ENCODE results near the gene TMEM204.
"Not testable (repeated sequence)": the region's sequence is repeated elsewhere in the genome, so short reads cannot be mapped to it uniquely, and the experiment has no call there.

TMEM204 gene

DNA sequence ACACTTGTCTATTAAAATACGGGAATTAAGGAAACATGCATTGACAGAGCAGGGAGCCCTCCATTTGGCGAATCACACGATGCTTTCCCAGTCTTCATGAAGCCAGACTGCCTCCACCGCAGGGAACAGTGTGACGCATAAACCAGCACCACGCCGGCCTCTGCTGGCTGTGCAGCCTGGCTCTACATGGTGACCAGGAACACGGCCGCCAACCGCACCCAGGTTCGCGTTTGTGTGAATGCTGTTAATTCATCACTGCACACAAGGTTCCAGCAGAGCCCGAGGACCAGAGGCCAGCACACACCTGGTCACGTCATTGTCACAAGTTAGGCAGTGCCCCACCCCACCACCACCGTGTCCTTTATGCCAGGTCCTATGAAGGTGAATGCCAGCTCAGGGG is 26.7 kb downstream of the TMEM204 start:
- no peak for DNase-seq

DNA sequence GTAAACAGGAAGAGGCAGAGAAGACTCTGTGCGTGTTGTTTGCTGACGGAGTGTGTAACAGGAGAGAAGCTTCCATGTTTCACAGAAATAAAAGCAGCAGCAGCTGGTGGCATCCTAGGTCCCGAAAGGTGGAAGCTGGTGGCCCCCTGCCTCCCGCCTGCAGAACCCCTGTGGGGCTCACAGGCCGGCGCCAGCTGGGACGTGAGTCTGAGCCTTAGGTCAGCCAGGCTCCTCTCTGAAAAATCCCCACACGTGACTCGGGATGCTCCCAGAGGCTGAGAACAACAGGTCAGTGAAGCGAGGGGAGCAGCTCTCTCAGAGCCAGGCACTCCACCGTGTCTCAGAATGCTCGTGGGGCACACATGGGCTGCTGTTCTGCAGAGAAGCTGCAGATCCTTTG is 27.4 kb downstream of the TMEM204 start:
- DNase-seq: no peak

DNA sequence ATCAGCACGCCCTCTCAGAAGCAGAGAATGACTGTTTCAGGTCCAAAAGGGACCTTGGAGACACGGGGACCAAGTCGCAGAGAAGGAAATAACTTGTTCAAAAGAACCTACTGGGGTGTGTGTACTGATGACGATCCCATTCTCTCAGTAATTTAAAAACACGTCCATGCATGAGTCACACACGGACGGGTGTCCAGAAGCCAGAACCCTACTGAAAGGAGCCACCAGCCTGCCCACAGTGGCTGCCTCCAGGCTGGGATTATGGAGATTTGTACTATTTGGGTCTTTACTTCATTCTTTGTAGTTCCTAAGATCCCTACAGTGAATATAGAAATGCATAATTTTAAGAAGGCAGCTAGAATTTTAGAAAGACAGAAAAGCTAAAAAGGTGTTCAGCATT is 27.8 kb downstream of the TMEM204 start:
- no peak for DNase-seq

DNA sequence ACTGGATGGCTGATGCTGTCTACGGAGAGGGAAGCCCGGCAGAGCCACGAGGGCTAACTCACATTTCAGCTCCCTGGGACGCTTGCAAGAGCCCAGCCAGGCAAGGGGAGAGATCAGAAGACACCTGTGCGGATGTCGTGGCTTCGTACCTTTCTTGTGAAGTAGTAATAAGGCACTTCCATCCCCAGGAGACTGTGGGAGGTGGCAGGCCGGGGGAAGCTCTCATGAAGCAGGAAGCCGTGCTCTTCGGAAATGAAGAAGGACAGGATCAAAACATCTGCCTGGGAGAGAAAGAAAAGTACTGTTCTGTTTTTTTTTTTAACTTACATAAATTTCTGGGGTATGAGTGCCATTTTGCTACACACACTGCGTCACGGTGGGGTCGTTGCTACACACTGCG is 28.4 kb downstream of the TMEM204 start:
- DNase-seq: no peak

DNA sequence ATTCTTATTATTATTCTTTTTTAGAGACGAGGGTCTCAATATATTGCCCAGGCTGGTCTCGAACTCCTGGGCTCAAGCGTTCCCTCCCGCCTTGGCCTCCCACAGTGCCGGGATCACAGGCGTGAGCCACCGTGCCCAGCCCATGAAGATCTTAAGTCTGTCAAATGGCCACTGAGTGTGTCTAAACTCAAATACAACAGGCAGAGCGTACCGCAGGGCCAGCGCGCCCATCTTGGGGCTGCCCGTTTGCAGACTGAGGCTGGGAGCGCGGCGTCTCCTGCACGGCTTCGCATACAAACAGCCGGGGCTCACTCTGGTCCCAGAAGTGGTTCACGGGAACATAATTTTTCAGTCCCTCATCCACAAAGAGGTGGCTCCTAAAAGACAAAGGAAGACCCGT is 30.3 kb downstream of the TMEM204 start:
- no peak for DNase-seq

DNA sequence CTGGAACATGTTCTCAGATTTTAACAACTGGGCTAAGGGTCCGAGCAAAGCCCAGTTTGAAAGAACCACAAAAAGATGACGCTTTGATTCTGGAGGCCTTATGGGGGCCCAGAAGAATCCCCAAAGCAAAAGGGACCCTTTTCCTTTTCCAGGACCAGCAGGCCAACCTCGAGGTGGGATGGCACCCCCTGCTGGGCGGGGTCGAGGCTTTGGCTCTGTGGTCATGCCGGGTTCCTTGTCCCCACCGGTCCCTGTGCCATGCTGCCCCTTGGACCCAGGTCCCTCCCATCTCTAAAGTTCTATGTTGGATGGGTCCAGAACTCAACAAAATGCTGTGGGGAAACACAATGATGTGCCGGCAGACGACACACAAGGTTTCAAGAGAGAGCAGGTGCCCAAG is 30.9 kb downstream of the TMEM204 start:
- DNase-seq: peak; percentile 5

DNA sequence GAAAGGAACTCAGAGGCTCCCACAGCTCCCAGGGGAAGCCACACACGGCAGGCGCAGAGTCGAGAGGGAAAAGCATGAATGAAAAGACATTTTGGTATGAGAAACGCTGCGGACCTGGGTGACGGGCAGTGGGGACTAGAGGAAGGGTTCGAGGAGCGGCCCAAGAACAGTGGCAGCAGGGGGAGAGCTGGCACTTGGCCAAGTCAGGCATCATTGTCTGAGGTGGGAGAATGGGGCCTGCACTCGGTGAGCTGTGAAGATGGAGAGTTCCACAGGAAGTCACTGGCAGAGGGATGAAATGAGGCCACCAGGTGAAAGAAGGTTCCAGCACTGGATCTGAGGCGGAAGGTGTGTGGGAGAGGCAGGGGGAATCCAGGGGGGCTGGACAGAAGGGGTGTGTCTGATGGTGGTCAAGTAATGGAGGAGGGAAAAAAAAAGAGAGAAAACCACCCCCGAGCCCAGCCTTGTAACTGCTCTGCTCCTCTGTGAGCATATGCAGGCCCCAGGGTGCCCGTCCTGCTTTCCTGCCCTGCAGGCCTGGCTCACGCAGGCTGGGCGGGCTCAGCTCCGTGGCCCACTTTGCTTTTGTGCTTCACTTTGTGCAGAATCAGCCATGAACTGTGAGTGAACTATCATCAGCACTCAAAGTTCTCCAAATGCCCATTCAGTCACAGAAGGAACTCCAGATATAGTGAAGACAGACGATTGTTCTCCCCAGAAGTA is 31.8 kb downstream of the TMEM204 start:
- DNase-seq: no peak

DNA sequence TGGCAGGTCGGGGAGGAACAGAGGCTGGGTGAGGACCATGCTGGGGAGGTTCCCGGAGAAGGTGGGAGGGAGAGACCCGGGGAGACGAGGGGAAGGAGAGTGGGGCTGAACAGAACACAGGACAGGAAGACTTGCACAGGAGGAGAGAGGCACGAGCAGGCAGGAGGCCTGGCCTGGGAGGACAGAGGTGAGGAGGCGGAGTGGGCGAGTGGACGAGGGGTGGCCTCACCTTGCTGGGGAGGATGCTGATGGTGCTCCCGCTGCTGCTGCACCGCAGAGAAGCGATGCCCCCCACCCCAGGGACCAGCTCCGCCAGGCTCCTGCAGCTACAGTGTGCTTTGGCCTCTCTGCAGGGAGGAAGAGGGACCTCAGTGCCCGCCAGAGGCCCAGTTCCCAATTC is 34.5 kb downstream of the TMEM204 start:
- DNase-seq: no peak

DNA sequence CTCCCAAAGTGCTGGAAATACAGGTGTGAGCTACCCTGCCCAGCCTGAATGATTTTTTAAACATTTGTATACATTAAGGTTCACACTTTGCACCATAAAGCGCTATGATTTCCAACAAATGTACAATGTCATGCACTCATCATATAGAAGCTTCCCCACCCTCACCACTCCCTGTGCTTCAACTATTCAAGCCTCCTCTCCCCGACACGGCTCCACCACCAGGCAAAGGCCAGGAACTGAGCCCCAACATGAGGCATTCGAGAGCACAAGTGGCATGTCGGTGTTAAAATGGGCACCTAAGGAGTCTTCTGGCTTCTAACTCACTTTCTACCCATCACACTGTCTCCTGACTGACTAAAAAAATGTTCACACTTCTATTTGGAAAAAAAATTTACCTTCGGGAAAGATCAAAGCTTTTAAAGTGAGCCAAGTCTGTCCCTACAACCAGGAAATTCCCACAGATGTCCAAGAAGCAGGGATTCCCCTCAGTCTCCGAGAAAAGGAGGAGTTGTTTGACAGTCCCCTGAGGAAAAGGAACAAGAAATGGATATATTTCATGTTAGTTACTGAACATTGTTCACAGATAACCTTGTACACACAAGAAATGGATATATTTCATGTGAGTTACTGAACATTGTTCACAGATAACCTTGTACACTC is 37.7 kb downstream of the TMEM204 start:
- peak; percentile 4 for DNase-seq

DNA sequence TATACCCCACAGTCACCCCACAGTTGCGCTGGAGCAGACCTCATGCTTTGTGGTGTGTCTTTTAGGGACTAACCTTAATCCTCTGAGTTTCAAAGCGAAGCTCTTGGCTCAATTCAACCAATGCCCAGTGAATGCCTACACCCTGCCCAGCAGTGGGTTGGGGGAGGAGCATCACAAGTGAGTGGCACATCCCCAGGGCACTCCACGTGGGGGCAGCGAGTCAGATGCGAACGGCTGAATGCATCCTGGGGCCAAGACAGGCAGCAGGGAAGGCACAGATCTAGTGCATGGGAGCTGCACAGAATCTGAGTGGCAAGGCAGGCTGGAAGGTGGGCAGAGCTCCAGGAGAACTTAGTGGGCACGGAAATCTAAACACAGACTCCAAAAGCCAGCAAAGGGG is 39.2 kb downstream of the TMEM204 start:
- DNase-seq: no peak

DNA sequence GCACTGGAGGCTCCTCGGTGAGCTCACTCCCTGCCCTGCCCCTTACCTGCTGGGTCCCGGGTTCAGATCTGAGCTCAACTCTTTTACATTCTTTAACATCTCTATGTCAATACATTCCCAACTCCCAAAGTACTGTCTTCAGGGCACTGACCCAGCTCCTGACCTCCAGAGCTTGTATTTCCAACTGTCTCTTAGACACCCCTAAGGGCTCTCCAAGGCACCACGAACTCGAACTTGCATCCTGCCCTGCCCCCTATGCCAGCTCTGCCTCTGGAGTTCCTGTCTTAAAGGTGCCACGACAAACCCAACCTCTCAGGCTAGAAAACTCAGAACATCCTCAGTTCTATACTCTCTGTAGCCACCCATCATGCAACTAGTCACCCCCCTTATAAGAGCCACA is 39.8 kb downstream of the TMEM204 start:
- DNase-seq: no peak

DNA sequence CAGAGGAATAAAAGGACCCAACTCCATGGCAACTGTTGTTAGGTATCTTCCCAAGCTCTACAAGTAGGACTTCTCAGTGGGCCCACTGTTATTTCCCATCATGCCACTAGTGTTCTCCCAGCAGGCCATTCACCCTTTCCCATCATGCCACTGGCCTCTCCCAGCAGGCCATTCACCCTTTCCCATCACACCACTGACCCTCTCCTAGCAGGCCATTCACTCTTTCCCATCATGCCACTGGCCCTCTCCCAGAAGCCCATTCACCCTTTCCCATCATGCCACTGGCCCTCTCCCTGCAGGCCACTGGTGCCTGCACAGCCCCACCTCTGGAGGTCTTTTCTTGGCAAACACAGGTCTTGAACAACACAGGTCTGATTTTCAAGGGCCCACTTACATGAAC is 42.1 kb downstream of the TMEM204 start:
- DNase-seq: peak; percentile 33

DNA sequence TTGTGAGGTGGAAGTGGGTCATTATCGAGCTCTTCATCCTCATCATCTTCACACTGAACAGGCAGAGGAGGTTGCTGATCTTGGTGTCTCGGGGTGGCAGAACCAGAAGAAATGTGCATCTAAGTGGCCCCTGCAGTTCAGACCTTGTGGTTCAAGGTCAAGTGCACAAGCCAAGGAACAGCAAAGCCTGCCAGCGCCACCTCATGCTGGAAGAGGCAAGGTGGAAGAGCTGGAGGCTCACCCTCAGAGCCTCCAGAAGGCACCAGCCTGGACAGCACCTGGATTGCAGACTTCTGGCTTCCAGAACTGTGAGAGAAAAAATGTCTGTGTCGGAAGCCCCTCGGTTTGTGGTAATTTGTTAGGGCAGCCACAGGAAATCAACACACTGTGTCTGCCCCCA is 45.7 kb downstream of the TMEM204 start:
- no peak for DNase-seq

DNA sequence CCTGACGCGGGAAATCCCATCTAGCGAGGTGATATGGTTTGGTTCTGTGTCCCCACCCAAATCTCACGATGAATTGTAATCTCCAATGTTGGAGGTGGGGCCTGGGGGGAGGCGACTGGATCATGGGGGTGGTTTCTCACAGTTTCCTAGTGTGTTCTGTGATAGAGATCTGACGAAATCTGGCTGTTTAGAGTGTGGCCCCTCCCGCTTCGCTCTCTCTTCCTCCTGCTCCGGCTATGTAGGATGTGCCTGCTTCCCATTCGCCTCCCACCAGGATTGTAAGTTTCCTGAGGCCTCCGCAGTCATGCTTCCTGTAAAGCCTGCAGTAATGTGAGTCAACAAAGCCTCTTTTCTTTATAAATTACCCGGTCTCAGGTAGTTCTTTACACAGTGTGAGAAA is 46.8 kb downstream of the TMEM204 start:
- no peak for DNase-seq

DNA sequence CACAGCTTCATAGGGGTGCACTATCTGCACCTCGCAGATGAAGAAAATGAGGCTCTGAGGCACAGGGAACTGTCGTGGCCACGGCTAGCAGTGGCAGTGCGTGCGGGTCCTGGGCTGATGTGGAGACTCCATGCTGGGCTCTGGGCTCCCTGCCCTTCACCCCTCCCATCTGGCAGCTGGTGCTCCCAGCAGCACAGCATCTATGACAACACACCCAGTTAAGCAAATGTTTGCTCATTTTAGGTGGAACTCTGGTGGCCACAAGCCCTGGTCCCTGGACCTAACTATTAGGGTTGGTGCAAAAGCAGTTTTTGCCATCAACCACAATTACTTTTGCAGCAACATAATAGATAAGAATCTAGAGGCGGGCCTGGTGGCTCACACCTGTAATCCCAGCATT is 47.5 kb downstream of the TMEM204 start:
- no peak for DNase-seq

DNA sequence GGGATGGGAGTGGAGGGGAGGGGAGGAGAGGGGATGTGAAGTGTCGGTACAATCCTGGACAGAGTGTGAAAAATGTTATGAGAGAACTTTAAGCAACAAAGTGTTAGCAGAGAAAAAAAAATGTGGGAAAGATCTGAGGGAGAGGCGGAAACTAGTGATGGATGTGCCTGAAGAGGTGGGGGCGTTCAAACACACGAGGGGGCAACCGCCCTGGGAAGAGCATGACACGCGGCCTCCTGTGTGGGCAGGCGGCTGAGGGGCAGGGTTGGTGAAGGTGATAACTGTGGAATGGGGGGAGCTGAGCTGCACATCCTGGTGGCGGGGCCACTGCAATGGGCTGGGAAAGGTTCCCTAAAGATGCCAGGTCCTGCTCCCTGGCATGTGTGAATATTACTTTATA is 48.3 kb downstream of the TMEM204 start:
- DNase-seq: no peak

DNA sequence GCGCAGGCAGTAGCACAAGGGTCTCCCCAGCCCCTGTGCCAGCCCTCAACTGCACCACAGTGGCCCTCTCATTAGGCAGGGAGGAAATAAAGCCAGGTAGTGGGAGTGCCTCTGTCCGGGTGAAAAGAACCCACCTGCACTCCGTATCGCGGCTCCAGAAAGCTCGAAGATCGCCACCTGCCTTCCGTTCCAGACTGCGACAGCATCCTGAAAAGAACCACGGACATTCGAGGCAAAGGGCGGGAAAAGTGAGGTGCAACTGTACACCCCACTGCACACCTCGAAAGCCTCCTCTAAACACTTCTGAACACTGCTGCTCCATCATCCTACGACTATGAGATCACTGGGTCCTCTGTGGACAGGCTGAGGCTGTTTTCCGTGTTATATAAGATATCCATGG is 49.7 kb downstream of the TMEM204 start:
- no peak for DNase-seq

DNA sequence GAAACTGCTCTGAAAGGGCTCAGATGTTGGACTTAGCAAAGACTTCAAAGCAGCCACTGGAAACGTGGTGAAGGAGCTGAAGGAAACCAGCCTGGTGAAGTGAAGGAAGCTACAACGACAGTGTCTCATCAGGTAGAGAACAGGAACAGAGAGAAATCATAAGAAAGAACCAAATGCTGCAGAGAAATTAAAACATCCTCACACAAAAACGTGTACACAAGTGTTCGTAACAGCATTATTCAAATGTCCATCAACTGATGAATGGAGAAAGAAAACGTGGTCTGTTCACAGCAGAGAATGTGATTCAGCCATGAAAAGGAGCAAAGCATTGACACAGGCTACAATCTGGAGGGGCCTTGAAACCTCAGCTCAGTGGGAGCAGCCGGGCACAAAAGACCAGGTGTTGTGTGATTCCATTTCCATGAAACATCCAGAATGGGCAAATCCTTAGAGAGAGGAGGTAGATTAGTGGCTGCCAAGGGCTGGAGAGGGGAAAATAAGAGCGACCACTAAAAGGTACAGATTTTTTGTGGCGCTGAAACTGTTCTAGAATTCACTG is 51.5 kb downstream of the TMEM204 start:
- DNase-seq: no peak

DNA sequence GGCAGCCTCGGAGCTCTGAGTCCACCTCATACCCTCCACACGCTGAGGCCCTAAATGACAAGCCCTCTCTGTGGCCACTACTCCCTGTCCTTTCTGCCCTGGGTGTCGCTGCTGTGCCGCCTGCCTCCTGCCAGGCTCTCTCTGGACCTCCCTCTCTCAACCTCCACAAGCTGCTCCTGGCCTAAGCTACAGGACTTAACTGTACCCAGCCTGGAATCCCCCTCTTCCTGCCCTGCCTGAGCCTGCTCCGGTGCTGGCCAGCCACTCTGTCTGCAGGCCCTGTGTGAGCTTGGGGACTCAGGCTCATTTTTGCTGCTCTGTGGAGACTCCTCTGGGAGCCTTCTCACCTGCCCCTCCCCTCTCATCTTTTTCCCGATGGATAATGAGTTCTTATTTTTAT is 56.9 kb downstream of the TMEM204 start:
- no peak for DNase-seq

DNA sequence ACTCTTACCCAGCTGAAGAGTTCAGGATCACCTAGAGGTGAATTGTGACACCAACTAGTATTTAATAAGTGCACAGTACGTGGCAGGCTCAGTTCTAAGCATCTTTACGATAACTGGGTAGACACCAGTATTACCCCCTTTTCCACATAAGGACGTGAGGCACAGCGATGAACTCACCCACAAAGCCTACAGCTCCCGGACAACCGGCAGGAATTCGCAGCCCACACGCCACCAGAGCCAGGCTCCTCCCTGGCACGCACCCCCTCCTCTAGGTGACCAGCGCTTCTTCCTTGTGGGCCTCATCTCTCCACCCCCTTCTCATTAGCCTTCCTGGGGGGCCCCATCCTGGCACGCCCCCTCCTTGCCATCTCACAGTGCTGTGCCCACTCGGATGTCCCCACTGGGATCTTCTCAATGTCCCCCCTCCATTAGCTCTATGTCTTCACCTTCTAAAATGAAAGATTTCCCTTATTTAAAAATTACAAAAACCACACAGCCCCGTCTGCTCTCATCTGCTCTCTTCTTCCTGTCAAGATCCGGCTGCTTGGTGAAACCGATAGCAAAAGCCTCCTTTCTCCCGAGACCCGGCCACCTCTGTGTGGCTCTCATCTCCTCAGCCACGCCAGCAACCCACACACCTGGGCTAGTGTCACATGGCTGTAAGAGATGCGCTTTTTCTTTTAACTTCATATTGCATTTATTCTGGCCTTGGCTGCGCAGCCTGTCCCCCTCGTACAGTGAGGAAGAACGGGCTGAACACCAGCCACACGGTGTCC is 57.7 kb downstream of the TMEM204 start:
- DNase-seq: no peak

DNA sequence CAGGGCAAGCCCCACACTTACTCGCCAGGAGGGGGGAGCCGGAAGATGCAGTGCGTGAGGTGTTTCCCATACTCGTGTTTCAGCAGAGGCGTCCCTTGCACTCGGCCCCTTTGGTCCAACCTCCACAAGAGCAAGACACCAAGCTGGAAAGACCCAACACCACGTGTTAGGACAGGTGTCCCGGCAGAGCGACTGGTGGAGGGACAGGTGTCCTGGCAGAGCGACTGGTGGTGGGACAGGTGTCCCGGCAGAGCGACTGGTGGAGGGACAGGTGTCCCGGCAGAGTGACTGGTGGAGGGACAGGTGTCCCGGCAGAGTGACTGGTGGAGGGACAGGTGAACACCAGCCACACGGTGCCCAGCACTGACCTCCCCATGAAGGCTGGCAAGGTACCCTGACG is 59.0 kb downstream of the TMEM204 start:
- DNase-seq: no peak

DNA sequence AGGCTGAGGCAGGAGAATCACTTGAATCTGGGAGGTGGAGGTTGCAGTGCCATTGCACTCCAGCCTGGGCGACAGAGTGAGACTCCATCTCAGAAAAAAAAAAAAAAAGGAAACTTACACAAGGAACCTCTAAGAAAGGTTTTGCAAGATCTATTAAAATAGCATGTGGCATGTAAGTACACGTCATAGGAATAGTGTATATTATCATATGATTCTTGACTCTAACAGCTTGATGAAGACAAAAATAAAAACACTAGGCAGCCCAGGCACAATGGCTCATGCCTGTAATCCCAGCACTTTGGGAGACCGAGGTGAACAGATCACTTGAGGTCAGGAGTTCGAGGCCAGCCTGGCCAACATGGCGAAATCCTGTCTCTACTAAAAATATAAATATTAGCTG is 62.0 kb downstream of the TMEM204 start:
- DNase-seq: not testable (repeated sequence)

DNA sequence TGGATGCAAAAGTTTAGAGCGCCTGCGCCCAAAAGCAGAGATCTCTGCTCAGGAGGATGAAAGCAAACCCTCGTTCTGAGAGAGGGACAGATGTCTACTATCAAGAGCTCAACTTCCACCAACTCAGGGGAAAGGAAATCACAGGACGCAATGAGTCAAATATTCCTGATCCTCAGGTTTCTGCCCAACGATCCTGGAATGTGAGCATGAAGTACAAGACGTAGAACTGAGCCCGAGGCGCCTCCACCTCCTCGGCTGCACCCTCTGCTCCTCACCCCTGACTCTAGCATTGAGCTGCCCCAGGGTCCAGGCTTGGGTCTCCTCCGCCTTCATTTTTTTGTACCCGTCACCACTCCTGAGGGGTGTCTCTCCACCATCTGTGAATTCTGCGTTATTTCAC is 63.0 kb downstream of the TMEM204 start:
- no peak for DNase-seq

DNA sequence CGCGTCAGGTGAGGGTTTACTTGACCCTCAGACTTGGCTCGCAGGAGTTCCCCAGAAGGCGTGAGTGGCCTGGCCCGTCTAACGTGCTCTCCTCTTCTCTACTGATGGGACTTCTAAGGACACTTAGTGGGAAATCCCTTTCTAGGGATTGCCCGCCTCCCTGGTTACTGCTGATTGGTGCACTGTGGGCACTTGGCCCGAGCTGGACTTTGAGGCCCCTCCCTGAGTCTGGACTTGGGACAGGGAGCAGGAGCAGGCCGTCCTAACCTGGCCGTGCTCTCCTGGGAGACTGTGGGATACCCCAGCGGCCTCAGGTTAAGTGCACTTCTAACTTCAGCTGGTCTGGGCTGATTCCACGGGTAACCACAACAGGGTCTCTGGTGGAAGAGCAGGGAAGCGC is 63.7 kb downstream of the TMEM204 start:
- DNase-seq: no peak

Data from hematopoietic multipotent progenitor cell treated with erythropoietin and hydrocortisone succinate and interleukin-3 and kit ligand, for 8 days (in vitro differentiated cells).